CMK (cell line): Measurements from ENCODE around the gene DTWD1.
A peak's percentile ranks its signal among the peaks of the same experiment; 100 is the strongest.
"Not testable (repeated sequence)": the region's sequence is repeated elsewhere in the genome, so short reads cannot be mapped to it uniquely, and the experiment has no call there.

Experiments used
- DNase-seq: peaks from one replicate; pipeline ENCODE4 v3.0.0-alpha.2; 2010; ENCODE audit warnings: low read depth

DTWD1 gene

GRCh38 chr15:49620658-49621368 is at the start of gene DTWD1, which contains the start of gene FAM227B:
Gene DTWD1, plus strand, starts transcription at chr15:49621048. Its CDS starts 4,120 bp downstream, at chr15:49625168.
Gene FAM227B, minus strand, starts transcription at chr15:49620818. Its CDS starts 5,647 bp downstream, at chr15:49615171.
- peak; percentile 88 for DNase-seq

GRCh38 chr15:49573421-49573820 is 47.4 kb upstream of the DTWD1 start:
- no peak for DNase-seq

GRCh38 chr15:49589030-49589429 is 31.8 kb upstream of the DTWD1 start:
- no peak for DNase-seq

GRCh38 chr15:49592829-49593316 is 28.0 kb upstream of the DTWD1 start:
- DNase-seq: not testable (repeated sequence)

GRCh38 chr15:49604625-49605409 is 16.0 kb upstream of the DTWD1 start:
- no peak for DNase-seq

GRCh38 chr15:49605588-49605987 is 15.3 kb upstream of the DTWD1 start:
- DNase-seq: no peak

GRCh38 chr15:49606594-49606993 is 14.3 kb upstream of the DTWD1 start:
- DNase-seq: no peak

- DNase-seq: no peak
Observed at GRCh38 chr15:49610157-49610918, 10.5 kb upstream of the DTWD1 start.

- DNase-seq: not testable (repeated sequence)
Observed at GRCh38 chr15:49612240-49612639, 8.6 kb upstream of the DTWD1 start.

- DNase-seq: no peak
Observed at GRCh38 chr15:49619226-49619625, 1.6 kb upstream of the DTWD1 start.

GRCh38 chr15:49620199-49620598 is 649 bp upstream of the DTWD1 start:
- DNase-seq: no peak

- DNase-seq: no peak
Observed at GRCh38 chr15:49621401-49621811, 558 bp downstream of the DTWD1 start.

- no peak for DNase-seq
Observed at GRCh38 chr15:49621887-49622286, 1.0 kb downstream of the DTWD1 start.

- DNase-seq: no peak
Observed at GRCh38 chr15:49622561-49622960, 1.7 kb downstream of the DTWD1 start.

GRCh38 chr15:49624056-49624455 is 3.2 kb downstream of the DTWD1 start:
- DNase-seq: no peak

- DNase-seq: no peak
Observed at GRCh38 chr15:49625460-49626036, 4.7 kb downstream of the DTWD1 start.

GRCh38 chr15:49627407-49627877 is 6.6 kb downstream of the DTWD1 start:
- DNase-seq: no peak

- DNase-seq: no peak
Observed at GRCh38 chr15:49628379-49628778, 7.5 kb downstream of the DTWD1 start.

- no peak for DNase-seq
Observed at GRCh38 chr15:49637857-49638256, 17.0 kb downstream of the DTWD1 start.

- no peak for DNase-seq
Observed at GRCh38 chr15:49644364-49644794, 23.5 kb downstream of the DTWD1 start.

- no peak for DNase-seq
Observed at GRCh38 chr15:49645277-49645676, 24.4 kb downstream of the DTWD1 start.

GRCh38 chr15:49645941-49646340 is 25.1 kb downstream of the DTWD1 start:
- no peak for DNase-seq
